ENCODE data around the gene NDC80.
A peak's percentile ranks its signal among the peaks of the same experiment; 100 is the strongest.

The NDC80 gene

DNA sequence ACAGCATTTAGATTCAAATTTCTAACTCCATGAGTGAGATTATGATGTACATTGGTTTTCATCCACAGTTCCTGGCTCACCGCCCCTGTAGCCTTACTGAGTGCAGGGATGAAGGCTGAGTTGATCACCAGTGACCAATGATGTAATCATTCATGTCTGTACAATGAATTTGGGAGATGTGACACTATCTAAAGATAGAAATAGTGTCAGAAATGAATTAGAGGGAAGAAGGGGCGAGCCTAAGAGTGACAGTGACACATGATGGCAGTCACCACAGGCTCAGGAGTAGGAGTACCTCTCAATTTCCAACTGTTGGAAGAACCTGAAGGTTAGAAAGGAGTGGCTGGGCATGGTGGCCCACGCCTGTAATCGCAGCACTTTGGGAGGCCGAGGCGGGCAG lies 3.2 kb upstream of the NDC80 start:
- H3K9ac ChIP-seq (ENCODE audit: low read length), result no peak overlapping the region
- H3K27me3 ChIP-seq (ENCODE audit: control insufficient read depth, insufficient read depth, low read length), result no peaks in the 10 kb centered on the region
- H3K4me3 ChIP-seq (ENCODE audit: low read length), result no peak overlapping the region

DNA sequence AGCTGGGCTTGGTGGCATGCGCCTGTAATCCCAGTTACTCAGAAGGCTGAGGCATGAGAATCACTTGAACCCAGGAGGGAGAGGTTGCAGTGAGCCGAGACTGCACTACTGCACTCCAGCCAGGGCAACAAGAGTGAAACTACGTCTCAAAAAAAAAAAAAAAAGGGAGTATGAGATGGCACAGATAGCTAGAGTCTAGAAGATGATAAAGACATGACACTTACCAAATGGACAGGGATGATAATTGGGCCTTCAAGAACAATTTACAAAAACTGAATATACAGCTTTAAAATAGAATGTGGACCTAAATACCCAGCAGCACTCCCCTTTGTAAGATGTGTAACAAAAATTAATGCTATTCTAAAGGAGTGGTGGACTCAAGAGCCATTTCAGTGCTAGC lies 2.8 kb upstream of the NDC80 start:
- Histone ChIP-seq H3K36me3 (ENCODE audit: control insufficient read depth, insufficient read depth, low read length) (no peaks in the 10 kb centered on the region), H3K4me1 (ENCODE audit: control insufficient read depth, insufficient read depth, low read length) (peaks cover 5% of the 10 kb centered on the region), H3K9ac (ENCODE audit: low read length) (no peak overlapping the region)

More for the DNA sequence above, 3.2 kb upstream of the NDC80 start:
- H3K9me3 ChIP-seq (ENCODE audit: control insufficient read depth, low read length), result no peaks in the 10 kb centered on the region
- no peaks in the 10 kb centered on the region for H3K36me3 ChIP-seq (ENCODE audit: control insufficient read depth, insufficient read depth, low read length)
- peaks cover 5% of the 10 kb centered on the region for H3K4me1 ChIP-seq (ENCODE audit: control insufficient read depth, insufficient read depth, low read length)

GRCh38 chr18:2569338-2570207 lies 1.8 kb upstream of the NDC80 start:
- H3K9ac ChIP-seq (ENCODE audit: low read length), result peak overlapping the region; percentile 11
- peak overlapping the region; percentile 0 for H3K4me3 ChIP-seq (ENCODE audit: low read length)
- no peaks in the 10 kb centered on the region for H3K27me3 ChIP-seq (ENCODE audit: control insufficient read depth, insufficient read depth, low read length)
- H3K4me1 ChIP-seq (ENCODE audit: control insufficient read depth, insufficient read depth, low read length), result peaks cover 5% of the 10 kb centered on the region
- H3K9me3 ChIP-seq (ENCODE audit: control insufficient read depth, low read length), result no peaks in the 10 kb centered on the region
- H3K36me3 ChIP-seq (ENCODE audit: control insufficient read depth, insufficient read depth, low read length), result no peaks in the 10 kb centered on the region

More for the DNA sequence above, 2.8 kb upstream of the NDC80 start:
- Histone ChIP-seq H3K27me3 (ENCODE audit: control insufficient read depth, insufficient read depth, low read length) (no peaks in the 10 kb centered on the region), H3K9me3 (ENCODE audit: control insufficient read depth, low read length) (no peaks in the 10 kb centered on the region), H3K4me3 (ENCODE audit: low read length) (no peak overlapping the region)

DNA sequence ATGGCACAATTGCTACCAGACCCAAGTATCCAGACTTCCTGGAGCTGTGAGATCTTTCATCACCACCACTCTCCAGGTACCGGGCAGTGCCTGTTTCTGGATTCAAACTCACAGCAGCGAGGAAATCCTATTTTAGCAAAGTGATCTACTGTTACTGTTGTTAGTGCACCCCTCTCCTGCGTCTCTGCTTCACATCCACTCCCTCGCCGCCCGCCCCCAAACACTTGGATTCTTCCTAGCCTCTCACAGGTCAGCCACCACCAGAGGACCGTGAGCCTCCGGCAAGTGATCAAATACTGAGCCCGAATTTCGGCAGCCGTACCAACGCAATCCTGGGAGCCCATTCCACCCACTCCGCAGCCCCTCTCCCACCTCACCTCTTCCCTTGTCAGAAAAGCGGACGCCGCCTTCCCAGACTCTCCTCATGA lies 571 bp upstream of the NDC80 start:
- Histone ChIP-seq H3K27me3 (ENCODE audit: control insufficient read depth, insufficient read depth, low read length) (no peaks in the 10 kb centered on the region), H3K36me3 (ENCODE audit: control insufficient read depth, insufficient read depth, low read length) (no peaks in the 10 kb centered on the region), H3K4me3 (ENCODE audit: low read length) (peak overlapping the region; percentile 88), H3K9me3 (ENCODE audit: control insufficient read depth, low read length) (no peaks in the 10 kb centered on the region), H3K9ac (ENCODE audit: low read length) (peak overlapping the region; percentile 94), H3K4me1 (ENCODE audit: control insufficient read depth, insufficient read depth, low read length) (peaks cover 5% of the 10 kb centered on the region)

DNA sequence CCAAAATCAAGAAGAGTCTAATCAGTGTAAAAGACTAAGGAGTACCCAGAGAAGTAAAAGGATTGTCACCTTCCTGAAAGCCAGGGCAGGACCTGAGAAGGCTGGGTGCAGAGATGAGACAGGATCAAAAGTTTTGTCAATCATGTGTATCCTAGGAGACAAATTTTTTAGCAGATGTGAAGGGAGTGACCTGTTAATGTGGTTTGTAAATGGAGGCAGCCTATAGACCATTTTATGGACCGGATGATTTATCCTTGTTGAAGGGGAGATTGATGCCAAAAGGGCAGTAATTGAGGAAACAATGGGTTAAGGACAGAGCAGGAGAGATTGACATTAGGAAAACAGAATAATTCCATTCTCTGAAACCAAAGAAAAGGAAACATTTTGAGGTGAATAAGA lies 813 bp downstream of the NDC80 start:
- Histone ChIP-seq H3K36me3 (ENCODE audit: control insufficient read depth, insufficient read depth, low read length) (no peaks in the 10 kb centered on the region), H3K4me3 (ENCODE audit: low read length) (peak overlapping the region; percentile 88), H3K9ac (ENCODE audit: low read length) (peak overlapping the region; percentile 94)

GRCh38 chr18:2572892-2573291 lies 1.5 kb downstream of the NDC80 start:
- no peaks in the 10 kb centered on the region for H3K36me3 ChIP-seq (ENCODE audit: control insufficient read depth, insufficient read depth, low read length)
- peaks cover 5% of the 10 kb centered on the region for H3K4me1 ChIP-seq (ENCODE audit: control insufficient read depth, insufficient read depth, low read length)
- H3K27me3 ChIP-seq (ENCODE audit: control insufficient read depth, insufficient read depth, low read length), result no peaks in the 10 kb centered on the region
- H3K9me3 ChIP-seq (ENCODE audit: control insufficient read depth, low read length), result no peaks in the 10 kb centered on the region
- no peak overlapping the region for H3K4me3 ChIP-seq (ENCODE audit: low read length)
- no peak overlapping the region for H3K9ac ChIP-seq (ENCODE audit: low read length)

More for the DNA sequence above, 813 bp downstream of the NDC80 start:
- H3K4me1 ChIP-seq (ENCODE audit: control insufficient read depth, insufficient read depth, low read length), result peaks cover 5% of the 10 kb centered on the region
- H3K9me3 ChIP-seq (ENCODE audit: control insufficient read depth, low read length), result no peaks in the 10 kb centered on the region
- no peaks in the 10 kb centered on the region for H3K27me3 ChIP-seq (ENCODE audit: control insufficient read depth, insufficient read depth, low read length)

- Histone ChIP-seq H3K9ac (ENCODE audit: low read length) (no peak overlapping the region), H3K36me3 (ENCODE audit: control insufficient read depth, insufficient read depth, low read length) (no peaks in the 10 kb centered on the region), H3K4me1 (ENCODE audit: control insufficient read depth, insufficient read depth, low read length) (peaks cover 5% of the 10 kb centered on the region), H3K27me3 (ENCODE audit: control insufficient read depth, insufficient read depth, low read length) (no peaks in the 10 kb centered on the region), H3K4me3 (ENCODE audit: low read length) (no peak overlapping the region), H3K9me3 (ENCODE audit: control insufficient read depth, low read length) (no peaks in the 10 kb centered on the region)
Measured at GRCh38 chr18:2573408-2573807, 2.1 kb downstream of the NDC80 start.

- Histone ChIP-seq H3K9ac (ENCODE audit: low read length) (no peak overlapping the region), H3K27me3 (ENCODE audit: control insufficient read depth, insufficient read depth, low read length) (no peaks in the 10 kb centered on the region), H3K4me1 (ENCODE audit: control insufficient read depth, insufficient read depth, low read length) (no peaks in the 10 kb centered on the region), H3K9me3 (ENCODE audit: control insufficient read depth, low read length) (no peaks in the 10 kb centered on the region), H3K36me3 (ENCODE audit: control insufficient read depth, insufficient read depth, low read length) (no peaks in the 10 kb centered on the region), H3K4me3 (ENCODE audit: low read length) (no peak overlapping the region)
Measured at GRCh38 chr18:2587788-2588187, 16.4 kb downstream of the NDC80 start.

- H3K36me3 ChIP-seq (ENCODE audit: control insufficient read depth, insufficient read depth, low read length), result no peaks in the 10 kb centered on the region
- no peaks in the 10 kb centered on the region for H3K9me3 ChIP-seq (ENCODE audit: control insufficient read depth, low read length)
- no peaks in the 10 kb centered on the region for H3K27me3 ChIP-seq (ENCODE audit: control insufficient read depth, insufficient read depth, low read length)
- no peak overlapping the region for H3K4me3 ChIP-seq (ENCODE audit: low read length)
- H3K4me1 ChIP-seq (ENCODE audit: control insufficient read depth, insufficient read depth, low read length), result no peaks in the 10 kb centered on the region
- no peak overlapping the region for H3K9ac ChIP-seq (ENCODE audit: low read length)
Measured at GRCh38 chr18:2588666-2589344, 17.4 kb downstream of the NDC80 start.

DNA sequence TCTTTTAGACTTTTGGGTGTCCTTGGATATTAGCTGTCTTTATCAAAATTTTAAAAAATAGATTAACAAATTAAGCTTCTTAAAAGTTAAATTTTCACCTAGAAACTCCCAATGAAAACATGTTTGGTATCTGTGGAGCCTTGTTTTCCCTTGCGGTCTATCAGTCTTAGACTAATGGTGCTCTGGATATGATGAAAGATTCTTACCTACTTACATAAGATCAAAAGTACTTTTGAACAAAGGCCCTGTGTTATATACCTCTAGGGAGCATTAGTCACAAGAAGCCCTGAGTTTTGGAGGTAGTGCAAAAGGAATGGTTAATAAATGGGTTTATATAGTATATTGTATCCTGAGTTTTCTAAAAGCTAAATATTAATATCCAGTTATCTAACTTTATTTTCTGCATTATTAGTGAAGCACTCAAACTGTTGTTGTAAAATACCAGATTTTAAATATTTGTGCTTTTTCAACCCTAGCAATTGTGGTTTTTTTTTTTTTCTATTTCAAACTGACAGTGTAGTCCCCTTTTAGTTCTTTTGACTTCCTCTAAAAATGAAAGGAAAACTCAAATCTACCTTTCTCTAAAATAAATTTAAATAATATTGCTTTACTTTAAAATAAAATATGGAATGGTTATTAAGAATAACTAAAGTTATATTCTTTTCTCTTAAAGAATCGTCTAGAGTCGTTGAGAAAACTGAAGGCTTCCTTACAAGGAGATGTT lies 18.1 kb downstream of the NDC80 start:
- H3K36me3 ChIP-seq (ENCODE audit: control insufficient read depth, insufficient read depth, low read length), result no peaks in the 10 kb centered on the region
- no peaks in the 10 kb centered on the region for H3K4me1 ChIP-seq (ENCODE audit: control insufficient read depth, insufficient read depth, low read length)
- H3K9ac ChIP-seq (ENCODE audit: low read length), result no peak overlapping the region
- H3K9me3 ChIP-seq (ENCODE audit: control insufficient read depth, low read length), result no peaks in the 10 kb centered on the region
- no peaks in the 10 kb centered on the region for H3K27me3 ChIP-seq (ENCODE audit: control insufficient read depth, insufficient read depth, low read length)
- H3K4me3 ChIP-seq (ENCODE audit: low read length), result no peak overlapping the region

DNA sequence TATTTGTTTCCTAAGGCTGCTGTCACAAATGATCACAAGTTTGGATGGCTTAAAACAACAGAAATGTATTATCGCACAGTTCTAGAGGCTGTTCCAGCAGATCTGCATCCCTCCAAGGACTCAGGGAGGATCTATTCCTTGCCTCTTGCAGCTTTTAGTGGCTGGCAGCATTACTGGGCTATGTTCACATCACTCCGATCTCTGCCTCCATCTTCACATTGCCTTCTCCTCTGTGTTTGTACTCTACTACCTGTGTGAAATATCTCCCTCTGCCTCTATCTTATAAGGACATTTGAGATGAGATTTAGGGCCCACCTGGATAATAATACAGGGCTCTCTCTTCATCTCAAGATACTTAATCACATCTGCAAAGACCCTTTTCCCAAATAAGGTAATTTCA lies 18.9 kb downstream of the NDC80 start:
- no peak overlapping the region for H3K4me3 ChIP-seq (ENCODE audit: low read length)

GRCh38 chr18:2597639-2598038 lies 26.3 kb downstream of the NDC80 start:
- no peaks in the 10 kb centered on the region for H3K27me3 ChIP-seq (ENCODE audit: control insufficient read depth, insufficient read depth, low read length)
- H3K4me3 ChIP-seq (ENCODE audit: low read length), result no peak overlapping the region
- no peak overlapping the region for H3K9ac ChIP-seq (ENCODE audit: low read length)
- H3K9me3 ChIP-seq (ENCODE audit: control insufficient read depth, low read length), result no peaks in the 10 kb centered on the region
- no peaks in the 10 kb centered on the region for H3K4me1 ChIP-seq (ENCODE audit: control insufficient read depth, insufficient read depth, low read length)
- H3K36me3 ChIP-seq (ENCODE audit: control insufficient read depth, insufficient read depth, low read length), result no peaks in the 10 kb centered on the region

More for the DNA sequence above, 18.9 kb downstream of the NDC80 start:
- no peaks in the 10 kb centered on the region for H3K9me3 ChIP-seq (ENCODE audit: control insufficient read depth, low read length)
- H3K9ac ChIP-seq (ENCODE audit: low read length), result peak overlapping the region; percentile 31
- H3K27me3 ChIP-seq (ENCODE audit: control insufficient read depth, insufficient read depth, low read length), result no peaks in the 10 kb centered on the region
- H3K4me1 ChIP-seq (ENCODE audit: control insufficient read depth, insufficient read depth, low read length), result no peaks in the 10 kb centered on the region
- no peaks in the 10 kb centered on the region for H3K36me3 ChIP-seq (ENCODE audit: control insufficient read depth, insufficient read depth, low read length)
